HEK293T (cell line): ENCODE results near the gene ASAP2.

Experiments
- FOXM1 ChIP-seq: fragments of 450-650 bp; IDR thresholded peaks from 2 replicates; pipeline ENCODE4 v1.6.1; 2017; ENCODE audit warnings: mild to moderate bottlenecking, borderline replicate concordance
- SP1 ChIP-seq: fragments of 450-650 bp; IDR thresholded peaks from 2 replicates; pipeline ENCODE4 v1.6.1; 2017
- SUZ12 ChIP-seq: fragments of 450-650 bp; IDR thresholded peaks from 2 replicates; pipeline ENCODE4 v1.6.1; 2016; ENCODE audit warnings: mild to moderate bottlenecking

DNA sequence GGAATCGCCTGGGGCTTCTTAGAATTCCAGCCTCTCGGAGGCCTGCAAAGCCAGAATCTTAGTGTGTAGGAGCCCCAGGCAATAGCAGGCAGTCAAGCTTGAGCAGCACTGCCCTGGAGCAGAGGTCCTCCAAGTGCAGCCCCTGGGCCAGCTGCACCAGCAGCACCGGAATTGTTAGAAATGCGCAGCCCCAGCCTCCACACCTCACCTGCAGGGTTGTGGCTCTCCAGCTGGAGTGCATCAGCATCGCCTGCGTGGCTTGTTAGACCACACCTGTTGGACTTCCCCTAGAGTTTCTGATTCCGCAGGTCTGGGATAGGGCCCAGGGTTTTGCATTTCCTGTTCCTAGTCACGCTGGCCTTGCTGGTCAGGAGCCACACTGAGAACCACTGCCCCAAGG, 100.3 kb downstream of the ASAP2 start:
- TF ChIP-seq FOXM1 (no peak), SUZ12 (no peak), SP1 (no peak)
